PFSK-1 (cell line): ENCODE results near the gene GBP3.

Source experiments
- FOXP2 ChIP-seq: optimal IDR thresholded peaks from 2 replicates; pipeline ENCODE3; 2011; ENCODE audit warnings: borderline replicate concordance, control low read depth, inconsistent platforms; ENCODE audit not compliant: insufficient read depth; ENCODE audit errors: extremely low read length, extremely low read depth
- POLR2AphosphoS5 ChIP-seq: IDR thresholded peaks from 2 replicates; pipeline ENCODE4 v1.6.1; 2012; ENCODE audit warnings: low read depth, mild to moderate bottlenecking, control low read depth, low read length, moderate library complexity
- SIN3A ChIP-seq: IDR thresholded peaks from 2 replicates; pipeline ENCODE4 v1.6.1; 2012; ENCODE audit warnings: mild to moderate bottlenecking, low read length, moderate library complexity, borderline replicate concordance; ENCODE audit not compliant: insufficient read depth
- TAF1 ChIP-seq: IDR thresholded peaks from 2 replicates; pipeline ENCODE4 v1.6.1; 2012; ENCODE audit warnings: low read length, control low read depth, borderline replicate concordance; ENCODE audit not compliant: insufficient read depth
- TF ChIP-seq, protein P1 (sequence below), 2 experiments: IDR thresholded peaks; 2 replicates each; pipeline versions ENCODE4 v1.6.1 to v1.8.0; 2011 to 2012; ENCODE audit warnings: low read depth in 2 of 2, low read length in 2 of 2, control low read depth in 1 of 2, inconsistent platforms in 1 of 2, mild to moderate bottlenecking in 1 of 2, moderate library complexity in 1 of 2; ENCODE audit not compliant: insufficient read depth in 1 of 2

Gene GBP3

GRCh38 chr1:89051955-89052312 is 29.3 kb upstream of the GBP3 start:
- TF ChIP-seq, protein P1, sequence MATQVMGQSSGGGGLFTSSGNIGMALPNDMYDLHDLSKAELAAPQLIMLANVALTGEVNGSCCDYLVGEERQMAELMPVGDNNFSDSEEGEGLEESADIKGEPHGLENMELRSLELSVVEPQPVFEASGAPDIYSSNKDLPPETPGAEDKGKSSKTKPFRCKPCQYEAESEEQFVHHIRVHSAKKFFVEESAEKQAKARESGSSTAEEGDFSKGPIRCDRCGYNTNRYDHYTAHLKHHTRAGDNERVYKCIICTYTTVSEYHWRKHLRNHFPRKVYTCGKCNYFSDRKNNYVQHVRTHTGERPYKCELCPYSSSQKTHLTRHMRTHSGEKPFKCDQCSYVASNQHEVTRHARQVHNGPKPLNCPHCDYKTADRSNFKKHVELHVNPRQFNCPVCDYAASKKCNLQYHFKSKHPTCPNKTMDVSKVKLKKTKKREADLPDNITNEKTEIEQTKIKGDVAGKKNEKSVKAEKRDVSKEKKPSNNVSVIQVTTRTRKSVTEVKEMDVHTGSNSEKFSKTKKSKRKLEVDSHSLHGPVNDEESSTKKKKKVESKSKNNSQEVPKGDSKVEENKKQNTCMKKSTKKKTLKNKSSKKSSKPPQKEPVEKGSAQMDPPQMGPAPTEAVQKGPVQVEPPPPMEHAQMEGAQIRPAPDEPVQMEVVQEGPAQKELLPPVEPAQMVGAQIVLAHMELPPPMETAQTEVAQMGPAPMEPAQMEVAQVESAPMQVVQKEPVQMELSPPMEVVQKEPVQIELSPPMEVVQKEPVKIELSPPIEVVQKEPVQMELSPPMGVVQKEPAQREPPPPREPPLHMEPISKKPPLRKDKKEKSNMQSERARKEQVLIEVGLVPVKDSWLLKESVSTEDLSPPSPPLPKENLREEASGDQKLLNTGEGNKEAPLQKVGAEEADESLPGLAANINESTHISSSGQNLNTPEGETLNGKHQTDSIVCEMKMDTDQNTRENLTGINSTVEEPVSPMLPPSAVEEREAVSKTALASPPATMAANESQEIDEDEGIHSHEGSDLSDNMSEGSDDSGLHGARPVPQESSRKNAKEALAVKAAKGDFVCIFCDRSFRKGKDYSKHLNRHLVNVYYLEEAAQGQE (IDR thresholded peaks at IDR 0.05; ENCODE audit: insufficient read depth in 1 of 2, low read depth in 2 of 2, low read length in 2 of 2), result no peak
- TF ChIP-seq POLR2AphosphoS5 (no peak), FOXP2 (no peak), SIN3A (no peak), TAF1 (no peak)

- no peak for TF ChIP-seq SIN3A
- TF ChIP-seq, protein P1 (IDR thresholded peaks at IDR 0.05; ENCODE audit: insufficient read depth in 1 of 2, low read depth in 2 of 2, low read length in 2 of 2), result no peak
- no peak for TF ChIP-seq POLR2AphosphoS5
- TF ChIP-seq FOXP2, result no peak
- no peak for TF ChIP-seq TAF1
Measured at GRCh38 chr1:89051300-89051954, 28.8 kb upstream of the GBP3 start.

DNA sequence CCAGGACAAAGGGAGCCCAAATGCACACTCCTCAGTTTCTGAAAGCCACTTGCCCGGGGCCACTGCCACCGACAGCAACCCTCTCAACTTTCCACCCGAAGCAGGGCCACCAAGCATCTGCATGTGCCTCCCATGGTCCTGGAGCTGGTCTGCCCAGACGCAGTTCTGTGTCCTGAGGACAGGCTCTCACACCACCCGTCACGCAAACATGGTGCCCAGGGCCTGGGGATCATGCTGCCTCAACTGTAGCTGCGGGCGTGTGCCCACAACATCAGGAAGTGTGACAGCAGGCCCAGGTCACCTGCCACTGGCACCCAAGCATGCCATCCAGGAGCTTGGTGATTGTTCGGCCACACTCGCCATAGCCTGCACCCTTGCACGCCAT is 28.0 kb upstream of the GBP3 start:
- TF ChIP-seq TAF1 (no peak), FOXP2 (no peak), SIN3A (no peak), POLR2AphosphoS5 (no peak)
- TF ChIP-seq, protein P1 (IDR thresholded peaks at IDR 0.05; ENCODE audit: insufficient read depth in 1 of 2, low read depth in 2 of 2, low read length in 2 of 2), result no peak

GRCh38 chr1:89047734-89048133 is 25.1 kb upstream of the GBP3 start:
- TF ChIP-seq FOXP2, result no peak
- TF ChIP-seq POLR2AphosphoS5, result no peak
- no peak for TF ChIP-seq SIN3A
- TF ChIP-seq TAF1, result no peak
- TF ChIP-seq, protein P1 (IDR thresholded peaks at IDR 0.05; ENCODE audit: insufficient read depth in 1 of 2, low read depth in 2 of 2, low read length in 2 of 2), result no peak

GRCh38 chr1:89044970-89045721 is 22.5 kb upstream of the GBP3 start:
- TF ChIP-seq, protein P1 (IDR thresholded peaks at IDR 0.05; ENCODE audit: insufficient read depth in 1 of 2, low read depth in 2 of 2, low read length in 2 of 2), result no peak
- TF ChIP-seq FOXP2 (no peak), SIN3A (no peak), TAF1 (no peak), POLR2AphosphoS5 (no peak)
